Prostate gland (tissue), 2 donors: ENCODE results near the gene GFPT2. TPM values are rescaled to one million over a fixed set of nuclear protein-coding genes. Genes with fewer than 3 reads are reported as not detected.

Source experiments
- DNase-seq: peaks from one replicate; pipeline ENCODE4 v3.0.0-alpha.2; 2019; ENCODE audit warnings: low spot score
- H3K27ac ChIP-seq, 2 donors: fragments of 200-600 bp; sonication (generic); 2 replicates each; pipeline ENCODE4 v1.5.1; 2017 to 2019
- H3K27me3 ChIP-seq: fragments of 200-600 bp; sonication (generic); replicated peaks from 2 replicates; pipeline ENCODE4 v1.5.1; 2019; ENCODE audit not compliant: insufficient read depth
- H3K36me3 ChIP-seq, 2 donors: fragments of 200-600 bp; sonication (generic); 1 replicate in 1 of 2; 2 replicates in 1 of 2; pipeline versions ENCODE4 v1.5.1 to v1.8.1; 2017 to 2019
- H3K4me1 ChIP-seq: fragments of 200-600 bp; sonication (generic); replicated peaks from 2 replicates; pipeline ENCODE4 v1.5.1; 2019
- H3K4me3 ChIP-seq, 2 donors: fragments of 200-600 bp; sonication (generic); 2 replicates each; pipeline ENCODE4 v1.5.1; 2017 to 2019
- H3K9me3 ChIP-seq: fragments of 200-600 bp; sonication (generic); 2 replicates; pipeline ENCODE4 v1.5.1; 2017
- CTCF ChIP-seq, 4 experiments: fragments of 200-600 bp in 2 of 4; fragments of 450-650 bp in 2 of 4; sonication (generic) in 2 of 4; IDR thresholded peaks; 1 replicate in 3 of 4; 2 replicates in 1 of 4; pipeline ENCODE4 v1.5.1; 2016 to 2019; ENCODE audit warnings: antibody characterized with exemption in 4 of 4, mild to moderate bottlenecking in 2 of 4, moderate library complexity in 2 of 4
- POLR2A ChIP-seq: fragments of 450-650 bp; IDR thresholded peaks from one replicate; pipeline ENCODE4 v1.6.1; 2016; ENCODE audit warnings: antibody characterized with exemption, mild to moderate bottlenecking
- POLR2AphosphoS5 ChIP-seq: sonication (generic); formaldehyde crosslinking; IDR thresholded peaks from one replicate; pipeline ENCODE4 v1.6.1; 2017; ENCODE audit warnings: antibody characterized with exemption
- WGBS: methylation state at CpG from one replicate; pipeline ENCODE4 v1.1.5; 2018; 5-methylcytosine and 5-hydroxymethylcytosine counted together
- intact Hi-C: fragments of 100-400 bp; cut with DNase I; formaldehyde crosslinking; loops from one replicate; pipeline ENCODE4 v1.14.2; 2022
- total RNA-seq, 2 donors: library from RNA; depleted of rRNA; stranded (reverse); fragments of >200 nt; gene quantifications; one replicate each; pipeline ENCODE4 v1.1.0, GENCODE V29; 2016

Gene GFPT2
- total RNA-seq, 2 donors from 2014 or later, result 3.2 to 14.0 TPM

DNA sequence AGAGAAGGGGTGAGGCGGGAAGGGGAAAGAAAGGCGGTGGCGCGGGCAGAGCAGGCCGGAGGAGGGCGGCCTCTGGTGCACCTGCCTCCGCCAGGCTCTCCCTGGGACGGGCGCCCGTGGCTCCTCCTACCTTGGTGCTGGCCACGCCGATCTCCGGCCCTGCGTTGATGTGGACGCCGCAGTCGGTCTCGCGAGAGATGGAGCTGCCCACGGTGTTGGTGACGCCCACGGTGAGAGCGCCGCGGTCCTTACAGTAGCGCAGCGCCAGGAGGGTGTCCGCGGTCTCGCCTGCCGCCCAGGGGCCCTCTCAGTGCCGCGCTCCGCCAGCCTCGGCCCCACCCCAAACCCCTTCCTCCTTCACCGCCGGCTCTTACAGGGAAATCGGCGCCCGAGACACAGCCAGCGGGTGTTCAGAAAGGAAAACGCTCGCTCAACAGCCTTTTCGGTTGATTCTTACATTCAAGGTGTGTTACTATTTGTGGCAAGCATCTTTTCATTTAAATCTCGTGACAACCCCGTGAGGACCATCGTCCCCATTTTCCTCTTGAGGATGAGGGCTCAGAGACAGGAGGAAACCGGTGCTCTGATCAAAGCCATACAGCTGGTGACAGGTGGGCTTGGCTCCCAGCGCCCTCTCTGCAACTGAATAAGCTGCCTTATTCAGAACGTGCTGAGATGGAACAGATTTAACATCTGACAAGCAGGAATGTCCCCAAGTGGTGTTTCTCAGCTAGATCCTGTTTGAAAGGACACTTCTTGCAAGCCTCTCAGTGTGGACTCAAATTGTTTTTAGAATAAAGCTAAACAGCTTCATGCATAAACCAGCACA is 39.2 kb downstream of the GFPT2 start:
- TF ChIP-seq CTCF (IDR thresholded peaks at IDR 0.05) (no peak), POLR2A (no peak), POLR2AphosphoS5 (no peak)
- Histone ChIP-seq H3K27ac (no peak overlapping the region), H3K36me3 (no peaks in the 10 kb centered on the region), H3K4me1 (no peaks in the 10 kb centered on the region), H3K27me3 (no peaks in the 10 kb centered on the region), H3K4me3 (no peak overlapping the region), H3K9me3 (no peaks in the 10 kb centered on the region)
- no peak for DNase-seq
- intact Hi-C loops, result no loop called here
- 92% methylated on average over 50 of the region's 50 CpGs for WGBS

DNA sequence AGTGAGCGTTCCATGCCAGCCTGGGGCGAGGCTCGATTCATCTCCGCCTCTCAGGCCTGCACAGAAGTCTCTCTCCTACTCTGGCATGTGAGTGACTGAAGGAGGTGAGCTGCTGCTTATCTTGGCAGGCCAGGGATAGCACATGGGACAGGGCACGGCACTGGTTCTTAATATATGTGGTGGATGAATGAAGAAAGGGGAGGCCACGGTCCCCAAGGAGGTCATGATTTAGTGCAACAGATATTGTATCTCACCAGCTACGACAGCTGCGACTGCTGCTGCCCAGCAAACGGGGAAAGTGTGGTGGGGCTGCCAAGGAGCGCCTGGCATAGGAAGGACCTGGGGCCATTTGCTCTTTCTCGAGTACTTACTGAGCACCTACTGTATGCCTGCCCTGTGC is 41.9 kb downstream of the GFPT2 start:
- H3K4me3 ChIP-seq, result no peak overlapping the region
- no peaks in the 10 kb centered on the region for H3K36me3 ChIP-seq
- H3K4me1 ChIP-seq, result no peaks in the 10 kb centered on the region
- H3K9me3 ChIP-seq, result no peaks in the 10 kb centered on the region
- WGBS, result 94% methylated on average over 11 of the region's 11 CpGs
- no peaks in the 10 kb centered on the region for H3K27me3 ChIP-seq
- intact Hi-C loops, result no loop called here
- H3K27ac ChIP-seq, result no peak overlapping the region
- TF ChIP-seq POLR2A, result no peak
- no peak for TF ChIP-seq CTCF (IDR thresholded peaks at IDR 0.05)
- no peak for TF ChIP-seq POLR2AphosphoS5
- DNase-seq, result no peak

DNA sequence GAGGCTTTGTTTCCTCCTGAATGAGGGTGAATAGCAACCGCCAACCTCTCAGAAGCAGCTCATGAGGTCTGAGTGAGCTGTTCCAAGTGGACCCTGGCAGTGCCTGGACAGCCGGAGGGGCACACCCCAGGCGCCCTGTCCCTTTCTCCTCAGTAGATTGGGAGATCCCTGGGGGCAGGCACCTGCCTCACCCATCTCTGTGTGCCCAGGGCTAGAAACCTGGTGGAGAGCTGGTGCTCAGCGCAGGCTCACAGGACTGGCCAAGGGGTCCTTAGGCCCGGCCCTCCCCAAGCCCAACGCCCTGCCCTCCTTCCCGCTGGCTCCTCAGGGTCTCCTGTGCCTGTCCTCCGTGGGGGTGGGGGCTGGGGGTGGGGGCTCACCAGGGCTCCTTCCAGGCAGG is 46.3 kb downstream of the GFPT2 start:
- Histone ChIP-seq H3K9me3 (no peaks in the 10 kb centered on the region), H3K27ac (no peak overlapping the region), H3K36me3 (no peaks in the 10 kb centered on the region), H3K27me3 (peaks cover 3% of the 10 kb centered on the region), H3K4me1 (no peaks in the 10 kb centered on the region), H3K4me3 (no peak overlapping the region)
- 91% methylated on average over 8 of the region's 8 CpGs for WGBS
- intact Hi-C loops, result no loop called here
- TF ChIP-seq POLR2A (no peak), POLR2AphosphoS5 (no peak), CTCF (IDR thresholded peaks at IDR 0.05) (no peak)
- DNase-seq, result no peak

- DNase-seq, result no peak
- WGBS, result 76% methylated on average over 12 of the region's 12 CpGs
- no peaks in the 10 kb centered on the region for H3K9me3 ChIP-seq
- H3K36me3 ChIP-seq, result no peaks in the 10 kb centered on the region
- TF ChIP-seq CTCF (IDR thresholded peaks at IDR 0.05), result no peak
- TF ChIP-seq POLR2AphosphoS5, result no peak
- TF ChIP-seq POLR2A, result no peak
- no peak overlapping the region for H3K4me3 ChIP-seq
- no peak overlapping the region for H3K27ac ChIP-seq
- intact Hi-C loops, result no loop called here
- H3K27me3 ChIP-seq, result peaks cover 3% of the 10 kb centered on the region
- no peaks in the 10 kb centered on the region for H3K4me1 ChIP-seq
Measured at GRCh38 chr5:180305481-180305880, 47.7 kb downstream of the GFPT2 start.
